Suprapubic skin (tissue), 4 donors: ENCODE data around the gene XYLT1. TPM values are rescaled to one million over a fixed set of nuclear protein-coding genes. Genes with fewer than 3 reads are reported as not detected.

ENCODE experiments used
- DNase-seq, 2 donors: peaks; one replicate each; pipeline ENCODE4 v3.0.0-alpha.2; 2019; ENCODE audit warnings: low spot score in 2 of 2
- H3K27ac ChIP-seq: fragments of 200-600 bp; sonication (generic); one replicate; pipeline ENCODE4 v1.5.1; 2019
- H3K27me3 ChIP-seq: fragments of 200-600 bp; sonication (generic); one replicate; pipeline ENCODE4 v1.5.1; 2019
- H3K36me3 ChIP-seq: fragments of 200-600 bp; sonication (generic); one replicate; pipeline ENCODE4 v1.5.1; 2019
- H3K4me1 ChIP-seq: fragments of 200-600 bp; sonication (generic); one replicate; pipeline ENCODE4 v1.5.1; 2019
- H3K4me3 ChIP-seq: fragments of 200-600 bp; sonication (generic); one replicate; pipeline ENCODE4 v1.5.1; 2019; ENCODE audit warnings: mild to moderate bottlenecking
- H3K9me3 ChIP-seq: fragments of 200-600 bp; sonication (generic); one replicate; pipeline ENCODE4 v1.5.1; 2019
- CTCF ChIP-seq, 2 donors: fragments of 200-600 bp in 1 of 2; fragments of 450-650 bp in 1 of 2; sonication (generic) in 1 of 2; IDR thresholded peaks; one replicate each; pipeline ENCODE4 v1.5.1; 2016 to 2019; ENCODE audit warnings: antibody characterized with exemption in 2 of 2, mild to moderate bottlenecking in 1 of 2, moderate library complexity in 1 of 2
- EP300 ChIP-seq: sonication (generic); formaldehyde crosslinking; IDR thresholded peaks from one replicate; pipeline ENCODE4 v1.6.1; 2017; ENCODE audit warnings: antibody characterized with exemption
- POLR2A ChIP-seq, 2 donors: fragments of 450-650 bp; IDR thresholded peaks; one replicate each; pipeline ENCODE4 v1.6.1; 2017; ENCODE audit warnings: antibody characterized with exemption in 2 of 2, mild to moderate bottlenecking in 2 of 2, moderate library complexity in 2 of 2
- POLR2AphosphoS5 ChIP-seq, 3 donors: sonication (generic); formaldehyde crosslinking; IDR thresholded peaks; one replicate each; pipeline ENCODE4 v1.6.1; 2017; ENCODE audit warnings: antibody characterized with exemption in 3 of 3
- WGBS: methylation state at CpG from one replicate; pipeline ENCODE4 v1.1.5; 2018; 5-methylcytosine and 5-hydroxymethylcytosine counted together
- total RNA-seq, 4 donors: library from RNA; depleted of rRNA; stranded (reverse); fragments of >200 nt; gene quantifications; one replicate each; pipeline ENCODE4 v1.1.0, GENCODE V29; 2016

XYLT1 gene
- total RNA-seq, 4 donors from 2014 or later = 23.5 to 30.6 (median 25.7) TPM

- no peak overlapping the region for H3K27ac ChIP-seq
- H3K27me3 ChIP-seq = no peaks in the 10 kb centered on the region
- H3K4me3 ChIP-seq = no peak overlapping the region
- no peak for DNase-seq
- H3K4me1 ChIP-seq = peaks cover 3% of the 10 kb centered on the region
- no peaks in the 10 kb centered on the region for H3K36me3 ChIP-seq
- no peak for TF ChIP-seq POLR2A (IDR thresholded peaks at IDR 0.05)
- no peak for TF ChIP-seq POLR2AphosphoS5 (IDR thresholded peaks at IDR 0.05)
- no peak for TF ChIP-seq EP300
- no peak for TF ChIP-seq CTCF (IDR thresholded peaks at IDR 0.05)
- no peaks in the 10 kb centered on the region for H3K9me3 ChIP-seq
- WGBS = 76% methylated on average over 8 of the region's 8 CpGs
These were observed 38.7 kb downstream of the XYLT1 start for GRCh38 chr16:17431968-17432625.

GRCh38 chr16:17431012-17431411, 39.7 kb downstream of the XYLT1 start:
- no peaks in the 10 kb centered on the region for H3K4me1 ChIP-seq
- H3K4me3 ChIP-seq = no peak overlapping the region
- H3K27ac ChIP-seq = no peak overlapping the region
- no peak for TF ChIP-seq POLR2AphosphoS5 (IDR thresholded peaks at IDR 0.05)
- H3K9me3 ChIP-seq = no peaks in the 10 kb centered on the region
- no peaks in the 10 kb centered on the region for H3K27me3 ChIP-seq
- WGBS = 82% methylated on average over 8 of the region's 8 CpGs
- H3K36me3 ChIP-seq = no peaks in the 10 kb centered on the region
- DNase-seq = no peak

- H3K9me3 ChIP-seq = no peaks in the 10 kb centered on the region
- H3K36me3 ChIP-seq = no peaks in the 10 kb centered on the region
- no peaks in the 10 kb centered on the region for H3K27me3 ChIP-seq
- no peak overlapping the region for H3K4me3 ChIP-seq
- DNase-seq = no peak
- H3K4me1 ChIP-seq = no peaks in the 10 kb centered on the region
- 98% methylated on average over 2 of the region's 2 CpGs for WGBS
- TF ChIP-seq POLR2AphosphoS5 (IDR thresholded peaks at IDR 0.05) (no peak), EP300 (no peak), POLR2A (IDR thresholded peaks at IDR 0.05) (no peak), CTCF (IDR thresholded peaks at IDR 0.05) (no peak)
- no peak overlapping the region for H3K27ac ChIP-seq
These were observed 44.3 kb downstream of the XYLT1 start for GRCh38 chr16:17426451-17426850.

- Histone ChIP-seq H3K9me3 (no peaks in the 10 kb centered on the region), H3K27ac (no peak overlapping the region), H3K36me3 (no peaks in the 10 kb centered on the region), H3K4me1 (no peaks in the 10 kb centered on the region), H3K4me3 (no peak overlapping the region), H3K27me3 (no peaks in the 10 kb centered on the region)
- 89% methylated on average over 5 of the region's 5 CpGs for WGBS
- no peak for TF ChIP-seq POLR2A (IDR thresholded peaks at IDR 0.05)
- no peak for TF ChIP-seq POLR2AphosphoS5 (IDR thresholded peaks at IDR 0.05)
- no peak for TF ChIP-seq CTCF (IDR thresholded peaks at IDR 0.05)
- no peak for TF ChIP-seq EP300
- no peak for DNase-seq
These were observed 46.0 kb downstream of the XYLT1 start for GRCh38 chr16:17424771-17425170.

- no peak for DNase-seq
- WGBS = 83% methylated on average over 6 of the region's 6 CpGs
- Histone ChIP-seq H3K4me3 (no peak overlapping the region), H3K36me3 (no peaks in the 10 kb centered on the region), H3K9me3 (no peaks in the 10 kb centered on the region), H3K27me3 (no peaks in the 10 kb centered on the region), H3K27ac (no peak overlapping the region), H3K4me1 (no peaks in the 10 kb centered on the region)
- TF ChIP-seq CTCF (IDR thresholded peaks at IDR 0.05) = no peak
- TF ChIP-seq POLR2A (IDR thresholded peaks at IDR 0.05) = no peak
- no peak for TF ChIP-seq EP300
- TF ChIP-seq POLR2AphosphoS5 (IDR thresholded peaks at IDR 0.05) = no peak
These were observed 47.5 kb downstream of the XYLT1 start for GRCh38 chr16:17423221-17423620.

GRCh38 chr16:17420816-17421215, 49.9 kb downstream of the XYLT1 start:
- no peak for DNase-seq
- no peak for TF ChIP-seq CTCF (IDR thresholded peaks at IDR 0.05)
- no peak for TF ChIP-seq POLR2A (IDR thresholded peaks at IDR 0.05)
- TF ChIP-seq POLR2AphosphoS5 (IDR thresholded peaks at IDR 0.05) = no peak
- no peak for TF ChIP-seq EP300
- no peak overlapping the region for H3K4me3 ChIP-seq

More at GRCh38 chr16:17420816-17421215, 49.9 kb downstream of the XYLT1 start:
- no peaks in the 10 kb centered on the region for H3K4me1 ChIP-seq
- no peaks in the 10 kb centered on the region for H3K36me3 ChIP-seq
- H3K9me3 ChIP-seq = no peaks in the 10 kb centered on the region
- no peaks in the 10 kb centered on the region for H3K27me3 ChIP-seq
- no peak overlapping the region for H3K27ac ChIP-seq
- WGBS = 86% methylated on average over 4 of the region's 4 CpGs
